HUES6 (cell line): ENCODE results near the gene SEC22A.
A peak's percentile ranks its signal among the peaks of the same experiment; 100 is the strongest.

Source experiments
- H3K27ac ChIP-seq: 2 replicates; pipeline ENCODE4 v1.7.0; 2013; ENCODE audit warnings: low read depth, mild to moderate bottlenecking, low read length, inconsistent platforms
- H3K27me3 ChIP-seq: 2 replicates; pipeline ENCODE4 v1.6.1; 2013; ENCODE audit warnings: low read length; ENCODE audit not compliant: control insufficient read depth, insufficient read depth
- H3K36me3 ChIP-seq: 2 replicates; pipeline ENCODE4 v1.6.1; 2013; ENCODE audit warnings: low read length; ENCODE audit not compliant: control insufficient read depth, insufficient read depth
- H3K4me1 ChIP-seq: 2 replicates; pipeline ENCODE4 v1.6.1; 2013; ENCODE audit warnings: low read length; ENCODE audit not compliant: control insufficient read depth, insufficient read depth
- H3K4me3 ChIP-seq: 2 replicates; pipeline ENCODE4 v1.5.1; 2013; ENCODE audit warnings: low read depth, low read length
- H3K9ac ChIP-seq: one replicate; pipeline ENCODE4 v1.6.1; 2013; ENCODE audit warnings: mild to moderate bottlenecking, low read length
- H3K9me3 ChIP-seq: 2 replicates; pipeline ENCODE4 v1.6.1; 2013; ENCODE audit warnings: low read depth, low read length; ENCODE audit not compliant: control insufficient read depth, insufficient read depth

The SEC22A gene

DNA sequence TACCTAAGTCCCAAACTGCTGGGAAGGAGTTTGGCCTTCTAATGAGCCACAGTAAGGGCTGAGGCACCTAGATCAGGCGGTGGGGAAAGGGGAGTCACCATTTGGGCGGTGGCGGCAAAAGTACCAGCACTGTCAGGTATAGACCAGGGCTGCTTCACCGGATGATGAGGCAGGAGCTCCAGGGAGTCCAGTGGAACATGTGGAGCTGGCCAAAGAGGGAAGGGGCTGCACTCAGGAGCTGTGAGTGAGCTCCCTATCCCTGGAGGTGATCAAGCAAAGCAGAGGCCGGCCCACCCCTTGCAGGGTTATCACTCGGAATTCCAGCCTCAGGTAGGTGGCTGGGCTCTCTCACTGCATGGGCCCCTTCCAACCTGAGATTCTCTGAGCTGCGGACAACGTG lies 108.4 kb downstream of the SEC22A start:
- Histone ChIP-seq H3K36me3 (no peaks in the 10 kb centered on the region), H3K4me1 (peaks cover 47% of the 10 kb centered on the region), H3K9ac (no peak overlapping the region), H3K27ac (no peak overlapping the region), H3K9me3 (no peaks in the 10 kb centered on the region), H3K4me3 (no peak overlapping the region), H3K27me3 (no peaks in the 10 kb centered on the region)

DNA sequence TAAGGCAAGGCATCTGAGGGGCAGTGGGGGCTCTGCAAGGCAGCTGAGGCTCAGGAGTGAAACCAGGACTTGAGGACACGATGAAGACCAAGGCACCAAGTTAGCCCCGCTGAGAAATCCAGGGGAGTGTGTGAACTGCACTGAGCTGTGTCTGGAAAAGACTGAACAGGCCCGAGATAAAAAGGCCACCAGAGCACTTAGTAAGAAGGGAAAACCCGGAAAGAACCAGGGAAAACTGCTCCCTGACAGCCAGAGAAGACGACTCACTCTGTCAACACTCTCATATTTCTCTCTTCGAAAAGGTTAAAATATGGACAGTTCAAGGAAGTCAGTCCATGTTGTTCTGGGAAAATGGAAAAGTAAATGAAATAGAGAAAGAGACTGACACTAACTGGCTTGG lies 109.0 kb downstream of the SEC22A start:
- no peaks in the 10 kb centered on the region for H3K9me3 ChIP-seq
- no peak overlapping the region for H3K27ac ChIP-seq
- no peak overlapping the region for H3K9ac ChIP-seq
- H3K4me3 ChIP-seq, result no peak overlapping the region
- H3K36me3 ChIP-seq, result no peaks in the 10 kb centered on the region
- no peaks in the 10 kb centered on the region for H3K27me3 ChIP-seq
- H3K4me1 ChIP-seq, result peaks cover 53% of the 10 kb centered on the region

DNA sequence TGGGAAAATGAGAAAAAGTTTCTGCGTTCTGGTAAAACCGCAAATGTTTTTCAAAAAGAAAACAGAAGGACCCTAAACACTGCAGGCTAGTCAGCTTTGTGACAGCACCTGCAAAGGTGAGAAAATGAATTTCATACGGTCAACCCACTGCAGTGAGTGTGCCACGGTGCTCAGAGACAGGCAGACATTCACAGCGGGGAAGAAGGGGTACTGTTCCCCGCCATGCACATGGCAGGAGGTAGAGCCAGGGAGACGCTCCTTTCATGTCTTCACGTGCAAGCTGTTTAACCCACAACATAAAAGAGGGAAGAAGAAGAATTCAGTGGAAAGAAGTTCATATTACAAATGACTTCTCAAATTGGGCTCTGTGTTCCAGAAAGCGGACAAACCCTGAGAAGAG lies 109.5 kb downstream of the SEC22A start:
- no peaks in the 10 kb centered on the region for H3K9me3 ChIP-seq
- no peak overlapping the region for H3K9ac ChIP-seq
- H3K27ac ChIP-seq, result no peak overlapping the region
- peaks cover 58% of the 10 kb centered on the region for H3K4me1 ChIP-seq
- H3K36me3 ChIP-seq, result no peaks in the 10 kb centered on the region
- no peaks in the 10 kb centered on the region for H3K27me3 ChIP-seq
- H3K4me3 ChIP-seq, result no peak overlapping the region

DNA sequence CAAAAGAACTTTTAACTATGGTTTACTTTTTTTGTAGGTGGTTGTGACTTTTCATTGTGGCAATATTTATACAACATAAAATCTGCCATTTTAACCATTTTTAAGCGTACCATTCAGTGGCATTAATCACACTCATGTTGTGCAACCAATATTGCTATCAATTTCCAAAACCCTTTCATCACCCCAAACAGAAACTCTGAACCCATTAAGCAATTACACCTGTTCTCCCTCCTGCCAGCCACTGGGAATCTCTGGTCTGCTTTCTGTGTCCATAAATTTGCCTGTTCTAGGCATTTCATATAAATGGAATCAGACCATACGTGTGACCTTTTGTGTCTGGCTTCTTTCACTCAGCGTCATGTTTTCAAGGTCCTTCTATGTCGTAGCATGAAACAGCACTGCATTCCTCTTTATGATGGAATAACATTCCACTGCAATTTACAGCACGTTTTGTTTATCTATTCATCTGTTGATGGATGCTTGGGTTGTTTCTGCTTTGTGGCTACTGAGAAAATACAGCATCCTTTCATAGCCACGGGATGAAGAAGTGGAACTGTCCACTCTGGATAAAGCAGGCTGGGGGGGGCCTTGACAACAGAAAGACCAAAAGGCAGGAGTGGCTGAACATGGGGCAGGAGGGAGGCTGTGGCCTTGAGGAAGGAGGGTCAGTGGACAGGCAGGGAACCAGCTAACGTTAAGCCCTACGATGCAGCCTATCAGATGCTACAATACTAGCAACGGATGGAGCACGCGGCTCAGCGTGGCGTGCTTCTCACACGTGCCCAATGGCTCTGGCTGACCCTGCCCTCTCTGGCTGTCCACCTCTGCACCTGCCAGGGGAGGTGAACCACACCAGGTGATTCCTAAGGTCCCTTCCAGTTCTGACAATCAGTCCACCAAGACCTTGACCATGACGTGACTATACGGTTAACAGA lies 110.9 kb downstream of the SEC22A start:
- H3K27me3 ChIP-seq, result no peaks in the 10 kb centered on the region
- H3K4me1 ChIP-seq, result peaks cover 62% of the 10 kb centered on the region
- H3K36me3 ChIP-seq, result no peaks in the 10 kb centered on the region
- H3K9me3 ChIP-seq, result no peaks in the 10 kb centered on the region
- H3K4me3 ChIP-seq, result no peak overlapping the region
- no peak overlapping the region for H3K27ac ChIP-seq
- H3K9ac ChIP-seq, result no peak overlapping the region

DNA sequence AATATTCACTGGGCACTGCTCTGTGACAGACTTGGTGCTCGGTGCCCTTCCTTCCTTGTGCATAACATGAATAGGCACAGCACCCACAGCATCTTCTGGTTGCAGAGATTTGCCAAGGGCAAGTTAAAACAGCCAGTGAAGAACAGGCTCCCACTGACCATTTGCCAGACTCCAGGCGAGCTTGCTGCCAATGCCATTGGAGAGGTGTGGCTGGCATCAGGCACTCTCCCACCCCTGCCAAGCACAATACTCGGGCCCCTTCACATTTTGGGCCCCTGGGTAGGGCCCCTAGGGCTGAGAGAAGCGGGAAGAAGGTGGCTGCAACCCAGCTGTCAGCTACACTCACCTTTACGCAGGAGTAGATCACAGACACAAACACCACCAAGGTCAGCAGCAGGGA lies 112.1 kb downstream of the SEC22A start:
- Histone ChIP-seq H3K27me3 (no peaks in the 10 kb centered on the region), H3K4me1 (peaks cover 62% of the 10 kb centered on the region), H3K4me3 (peak overlapping the region; percentile 38), H3K36me3 (no peaks in the 10 kb centered on the region), H3K9ac (peak overlapping the region; percentile 35), H3K9me3 (no peaks in the 10 kb centered on the region), H3K27ac (0 out of 2 replicates have a peak overlapping the region, but pooled peaks have one; percentile 87)

DNA sequence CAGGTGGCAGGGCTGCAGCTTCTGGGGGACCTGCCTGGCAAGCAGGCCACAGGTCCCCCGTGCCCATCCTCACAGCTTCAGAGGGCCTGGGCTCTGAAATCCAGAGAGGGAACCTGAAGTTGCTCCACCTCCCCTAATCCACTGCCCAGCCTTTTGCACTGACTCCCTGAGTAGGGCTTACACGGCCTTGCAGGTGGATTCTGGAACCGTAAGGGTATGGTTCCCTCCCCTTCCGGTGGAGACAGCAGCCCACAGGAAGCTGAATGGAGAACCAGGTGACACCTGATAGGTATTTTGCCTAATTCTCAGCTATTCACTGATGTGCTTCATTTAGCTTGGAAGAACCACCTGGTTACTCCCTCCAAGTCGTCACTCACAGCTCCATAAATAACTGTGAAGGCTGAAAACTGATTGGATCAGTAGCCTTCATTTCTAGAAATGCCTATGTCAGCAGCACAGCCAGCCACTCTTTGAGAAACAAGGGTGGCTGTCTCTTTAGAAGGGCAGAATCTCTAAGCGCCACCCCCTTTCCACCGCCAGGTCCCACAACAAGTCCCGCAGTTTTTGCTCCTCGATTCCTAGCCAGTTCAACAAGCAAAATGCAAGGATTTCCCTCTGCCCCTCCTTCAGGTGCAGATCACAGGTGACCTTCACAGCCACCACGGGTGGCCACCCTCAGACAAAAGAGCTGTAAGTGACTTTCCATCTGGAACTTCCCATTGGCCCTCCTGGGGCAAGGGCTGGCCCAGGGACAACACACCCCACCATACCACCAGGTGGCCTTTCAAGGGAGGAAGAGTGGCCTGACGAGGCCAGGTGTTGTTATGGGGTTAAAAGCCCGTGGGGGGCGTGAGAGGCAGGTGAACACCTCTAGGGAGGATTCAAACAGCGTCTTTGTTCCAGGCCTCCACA lies 112.9 kb downstream of the SEC22A start:
- no peaks in the 10 kb centered on the region for H3K9me3 ChIP-seq
- peak overlapping the region; percentile 87 for H3K27ac ChIP-seq
- H3K27me3 ChIP-seq, result no peaks in the 10 kb centered on the region
- H3K4me3 ChIP-seq, result peak overlapping the region; percentile 38
- H3K4me1 ChIP-seq, result peaks cover 66% of the 10 kb centered on the region
- peak overlapping the region; percentile 56 for H3K9ac ChIP-seq
- H3K36me3 ChIP-seq, result no peaks in the 10 kb centered on the region

DNA sequence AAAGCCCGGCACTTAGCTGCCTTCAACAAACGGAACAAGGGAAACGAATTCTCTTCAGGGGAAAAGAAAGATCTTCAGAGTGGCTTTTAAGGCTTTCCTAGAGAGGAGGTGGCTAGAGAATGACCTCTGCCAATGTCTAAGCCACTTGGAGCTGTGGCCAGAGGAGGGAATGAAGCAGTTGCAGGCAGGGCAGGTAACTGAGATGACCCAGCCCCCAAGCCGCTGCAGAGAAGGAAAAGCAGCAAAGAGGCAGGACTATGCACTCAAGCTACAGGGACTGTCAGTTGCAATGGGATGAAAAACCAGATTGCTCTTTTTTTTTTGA lies 113.5 kb downstream of the SEC22A start:
- Histone ChIP-seq H3K4me3 (peak overlapping the region; percentile 38), H3K9me3 (no peaks in the 10 kb centered on the region), H3K4me1 (peaks cover 73% of the 10 kb centered on the region), H3K27ac (peak overlapping the region; percentile 87), H3K27me3 (no peaks in the 10 kb centered on the region), H3K9ac (peak overlapping the region; percentile 56), H3K36me3 (no peaks in the 10 kb centered on the region)

DNA sequence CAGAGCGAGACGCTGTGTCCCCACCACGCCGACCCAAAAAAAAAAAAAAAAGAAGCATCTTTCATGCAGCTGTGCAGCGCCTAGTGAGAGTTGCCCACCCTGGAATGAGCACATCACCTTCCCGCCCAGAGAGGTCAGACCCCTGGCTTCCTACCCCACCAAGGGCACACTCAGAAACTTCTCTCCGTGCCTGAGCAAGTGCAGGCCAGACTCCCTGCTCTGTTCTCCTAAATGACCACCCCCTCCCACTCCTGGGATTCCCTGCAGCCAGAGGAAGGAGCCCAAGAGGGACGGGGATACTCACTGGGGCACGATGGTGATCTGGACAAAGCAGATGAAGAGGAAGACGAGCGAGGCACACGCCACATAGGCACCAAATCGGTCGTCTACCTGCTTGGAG lies 116.0 kb downstream of the SEC22A start:
- H3K27ac ChIP-seq, result no peak overlapping the region
- no peaks in the 10 kb centered on the region for H3K36me3 ChIP-seq
- no peak overlapping the region for H3K9ac ChIP-seq
- H3K4me3 ChIP-seq, result no peak overlapping the region
- peaks cover 65% of the 10 kb centered on the region for H3K4me1 ChIP-seq
- no peaks in the 10 kb centered on the region for H3K9me3 ChIP-seq
- H3K27me3 ChIP-seq, result no peaks in the 10 kb centered on the region; the same call in 1 of the 2 replicates

DNA sequence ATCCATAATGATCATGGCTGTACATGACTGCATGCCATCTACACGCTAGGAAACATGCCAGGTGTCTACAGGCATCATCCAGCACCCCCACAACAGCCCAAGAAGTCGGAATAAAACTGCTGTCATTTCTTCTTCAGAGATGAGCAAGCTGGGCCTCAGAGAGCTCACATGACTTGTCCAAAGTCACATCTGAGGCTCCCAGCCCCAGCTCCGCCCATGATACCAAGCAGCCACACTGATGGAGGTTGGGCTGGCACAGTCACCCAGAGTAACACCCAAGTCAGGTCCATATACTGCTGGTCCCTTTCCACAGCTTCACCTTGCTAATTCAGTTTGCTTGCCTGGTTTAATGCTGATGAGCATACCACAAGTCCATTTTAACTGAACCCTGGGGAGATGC lies 116.6 kb downstream of the SEC22A start:
- H3K27me3 ChIP-seq, result no peaks in the 10 kb centered on the region; the same call in 1 of the 2 replicates
- H3K36me3 ChIP-seq, result no peaks in the 10 kb centered on the region

DNA sequence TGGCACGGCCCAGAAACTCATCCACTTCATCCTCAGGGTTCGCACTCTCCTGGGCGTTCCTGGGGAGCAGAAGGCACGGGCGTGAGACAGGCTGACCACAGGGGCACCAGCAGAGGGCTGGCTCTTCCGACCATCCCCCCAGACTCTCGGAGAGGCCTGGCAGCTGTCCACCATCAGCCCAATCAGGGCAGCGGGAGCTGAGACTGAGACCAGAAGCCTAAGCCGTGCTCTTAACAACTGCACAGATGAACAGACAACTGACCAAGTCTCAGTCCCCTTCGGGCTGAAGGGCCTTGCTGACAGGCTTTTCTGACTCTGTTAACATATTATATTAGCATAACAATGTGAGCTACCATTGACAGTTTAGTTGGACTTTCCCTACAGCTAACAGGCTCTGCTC lies 118.0 kb downstream of the SEC22A start:
- peaks cover 50% of the 10 kb centered on the region for H3K4me1 ChIP-seq
- H3K4me3 ChIP-seq, result peak overlapping the region; percentile 9
- H3K9me3 ChIP-seq, result no peaks in the 10 kb centered on the region
- no peaks in the 10 kb centered on the region; the same call in 1 of the 2 replicates for H3K27me3 ChIP-seq
- H3K27ac ChIP-seq, result no peak overlapping the region
- no peaks in the 10 kb centered on the region for H3K36me3 ChIP-seq
- H3K9ac ChIP-seq, result no peak overlapping the region

More for the DNA sequence above, 116.6 kb downstream of the SEC22A start:
- no peak overlapping the region for H3K27ac ChIP-seq
- H3K4me1 ChIP-seq, result peaks cover 64% of the 10 kb centered on the region
- H3K9ac ChIP-seq, result no peak overlapping the region
- H3K9me3 ChIP-seq, result no peaks in the 10 kb centered on the region
- H3K4me3 ChIP-seq, result no peak overlapping the region

DNA sequence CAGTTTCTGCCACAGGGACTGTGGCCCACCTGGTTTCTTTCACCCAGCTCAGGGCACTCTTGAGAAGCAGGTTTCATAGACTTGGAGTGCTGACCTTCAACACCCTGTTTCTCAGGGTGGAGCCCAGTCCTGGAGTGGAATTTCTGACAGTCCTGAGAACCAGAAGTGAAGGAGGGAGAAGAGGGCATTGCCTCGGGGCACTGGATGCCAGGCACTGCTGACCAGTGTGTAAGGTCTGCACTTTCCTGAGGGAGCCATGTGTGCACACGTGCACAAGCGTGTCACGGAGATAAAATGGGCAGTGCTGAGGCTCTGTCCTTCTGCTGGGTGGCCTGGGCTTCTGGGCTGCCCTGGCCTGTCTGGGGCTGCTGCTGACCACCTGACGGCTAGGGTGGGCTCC lies 118.5 kb downstream of the SEC22A start:
- Histone ChIP-seq H3K9me3 (no peaks in the 10 kb centered on the region), H3K4me1 (peaks cover 45% of the 10 kb centered on the region), H3K9ac (no peak overlapping the region), H3K27me3 (no peaks in the 10 kb centered on the region; the same call in 1 of the 2 replicates), H3K27ac (no peak overlapping the region), H3K4me3 (0 out of 2 replicates have a peak overlapping the region, but pooled peaks have one; percentile 9), H3K36me3 (no peaks in the 10 kb centered on the region)
